HepG2 (cell line): ENCODE results near the gene SUOX. TPM values are rescaled to one million over a fixed set of nuclear protein-coding genes. Genes with fewer than 3 reads are reported as not detected.

Source experiments
- ARNT ChIP-seq: fragments of 450-650 bp; IDR thresholded peaks from 2 replicates; pipeline ENCODE4 v1.6.1; 2017
- ESRRA ChIP-seq: sonication (generic); formaldehyde crosslinking; IDR thresholded peaks from 2 replicates; pipeline ENCODE4 v1.5.1; 2020; ENCODE audit warnings: mild to moderate bottlenecking, low read depth, missing genetic modification reagents
- FOXJ3 ChIP-seq: sonication (generic); formaldehyde crosslinking; IDR thresholded peaks from 2 replicates; pipeline ENCODE4 v1.4.0; 2020; ENCODE audit warnings: missing genetic modification reagents, mild to moderate bottlenecking, borderline replicate concordance
- GPN1 ChIP-seq: sonication (generic); formaldehyde crosslinking; IDR thresholded peaks from 2 replicates; pipeline ENCODE4 v1.5.1; 2020; ENCODE audit warnings: missing genetic modification reagents, borderline replicate concordance
- ONECUT2 ChIP-seq: sonication (generic); formaldehyde crosslinking; IDR thresholded peaks from 2 replicates; pipeline ENCODE4 v1.4.0; 2020; ENCODE audit warnings: missing genetic modification reagents
- PAX8 ChIP-seq: sonication (generic); formaldehyde crosslinking; IDR thresholded peaks from 2 replicates; pipeline ENCODE4 v1.8.0; 2022; ENCODE audit warnings: mild to moderate bottlenecking, missing genetic modification reagents, borderline replicate concordance
- PCBP1 ChIP-seq: fragments of 200-400 bp; formaldehyde crosslinking; IDR thresholded peaks from 2 replicates; pipeline ENCODE4 v1.6.1; 2017; ENCODE audit warnings: mild to moderate bottlenecking, low read depth, low read length, borderline replicate concordance
- ZNF205 ChIP-seq: IDR thresholded peaks from 2 replicates; pipeline ENCODE4 v1.6.1; 2018; ENCODE audit warnings: missing biosample characterization, missing genetic modification reagents
- ZNF317 ChIP-seq: sonication (generic); formaldehyde crosslinking; IDR thresholded peaks from 2 replicates; pipeline ENCODE4 v1.5.0; 2020; ENCODE audit warnings: mild to moderate bottlenecking, missing genetic modification reagents
- ZNF367 ChIP-seq: sonication (generic); formaldehyde crosslinking; IDR thresholded peaks from 2 replicates; pipeline ENCODE4 v1.4.0; 2020; ENCODE audit warnings: missing genetic modification reagents, borderline replicate concordance
- ZNF619 ChIP-seq: sonication (generic); formaldehyde crosslinking; IDR thresholded peaks from 2 replicates; pipeline ENCODE4 v1.4.0; 2020; ENCODE audit warnings: mild to moderate bottlenecking, missing genetic modification reagents
- ZNF678 ChIP-seq: sonication (generic); formaldehyde crosslinking; IDR thresholded peaks from 2 replicates; pipeline ENCODE4 v1.4.0; 2020; ENCODE audit warnings: mild to moderate bottlenecking, missing genetic modification reagents
- ZNF75D ChIP-seq: sonication (generic); formaldehyde crosslinking; IDR thresholded peaks from 2 replicates; pipeline ENCODE4 v1.8.1; 2023; ENCODE audit warnings: missing genetic modification reagents, mild to moderate bottlenecking, borderline replicate concordance
- polyA plus RNA-seq, 8 experiments: library from polyadenylated mRNA; depleted of rRNA in 3 of 8; stranded (reverse) in 7 of 8; unstranded in 1 of 8; fragments of >200 nt; fragmentation: Illumina TruSeq in 4 of 8; extraction: Trizol in 4 of 8; gene quantifications; 2 replicates each; pipeline versions ENCODE4 v1.2.1 to v1.2.3, GENCODE V29; 2011 to 2016; ENCODE audit warnings: low read depth in 4 of 8, missing spikeins in 1 of 8, mixed read lengths in 1 of 8; ENCODE audit not compliant: insufficient read depth in 1 of 8
- total RNA-seq, 5 experiments: library from RNA; depleted of rRNA; stranded (reverse); fragments of >200 nt; fragmentation: Illumina TruSeq; extraction: Trizol; gene quantifications; 2 replicates each; pipeline ENCODE4 v1.2.3, GENCODE V29; 2016; ENCODE audit warnings: low read depth in 1 of 5
- TF ChIP-seq, protein P1 (sequence below): sonication (generic); formaldehyde crosslinking; IDR thresholded peaks from 2 replicates; pipeline ENCODE4 v1.5.1; 2020; ENCODE audit warnings: mild to moderate bottlenecking, missing genetic modification reagents, moderate library complexity
- TF ChIP-seq, protein P2 (sequence below): sonication (generic); formaldehyde crosslinking; IDR thresholded peaks from 2 replicates; pipeline ENCODE4 v1.9.0; 2022; ENCODE audit warnings: low read depth, missing genetic modification reagents
- TF ChIP-seq, protein P3 (sequence below): sonication (generic); formaldehyde crosslinking; IDR thresholded peaks from 2 replicates; pipeline ENCODE4 v1.9.0; 2021; ENCODE audit warnings: missing genetic modification reagents, borderline replicate concordance
- TF ChIP-seq, protein P4 (sequence below): sonication (generic); formaldehyde crosslinking; IDR thresholded peaks from 2 replicates; pipeline ENCODE4 v1.5.0; 2020; ENCODE audit warnings: mild to moderate bottlenecking, missing genetic modification reagents, borderline replicate concordance

The SUOX gene
- total and polyA plus RNA-seq, 2 of the 13 experiments (the other 11 are each of a cell fraction or from before 2014, with no cell fraction given): 23.9 to 25.9 TPM

DNA sequence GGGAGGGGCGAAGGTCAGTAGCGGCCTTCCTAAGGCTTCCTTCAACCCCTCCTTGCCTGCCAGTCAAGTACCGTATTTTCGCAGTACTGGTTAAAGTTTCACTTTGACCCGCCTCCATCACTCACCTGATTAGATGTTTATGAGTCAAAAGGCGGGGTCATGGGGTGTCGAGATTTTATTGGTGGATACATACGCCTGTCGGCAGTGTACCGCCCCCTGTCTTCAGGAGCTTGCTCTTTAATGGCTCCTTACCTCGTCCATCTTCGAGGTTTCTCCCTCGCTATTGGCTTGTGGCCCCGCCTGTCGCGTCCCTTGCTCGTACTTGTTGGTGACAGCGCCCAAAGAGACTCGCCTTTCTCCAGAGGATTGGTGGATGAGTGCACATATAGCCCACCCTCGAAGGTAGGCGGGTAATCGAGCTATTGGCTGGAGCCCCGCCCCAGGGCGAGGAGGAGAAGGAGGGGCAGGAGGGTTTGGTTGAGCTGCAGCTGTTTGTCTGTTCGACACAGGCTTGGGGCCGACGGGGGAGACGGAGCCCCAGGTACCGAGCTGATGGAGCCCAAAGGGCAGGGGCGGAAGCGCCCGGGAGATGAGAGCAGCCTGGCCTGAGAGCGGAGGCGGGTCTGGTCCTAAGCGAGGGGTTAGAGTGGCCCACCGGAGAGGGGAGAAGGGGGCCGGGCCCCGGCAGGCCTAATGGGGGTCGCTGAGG is 23.3 kb upstream of the SUOX start, which contains the start of gene RAB5B (continued):
- TF ChIP-seq, protein P1, sequence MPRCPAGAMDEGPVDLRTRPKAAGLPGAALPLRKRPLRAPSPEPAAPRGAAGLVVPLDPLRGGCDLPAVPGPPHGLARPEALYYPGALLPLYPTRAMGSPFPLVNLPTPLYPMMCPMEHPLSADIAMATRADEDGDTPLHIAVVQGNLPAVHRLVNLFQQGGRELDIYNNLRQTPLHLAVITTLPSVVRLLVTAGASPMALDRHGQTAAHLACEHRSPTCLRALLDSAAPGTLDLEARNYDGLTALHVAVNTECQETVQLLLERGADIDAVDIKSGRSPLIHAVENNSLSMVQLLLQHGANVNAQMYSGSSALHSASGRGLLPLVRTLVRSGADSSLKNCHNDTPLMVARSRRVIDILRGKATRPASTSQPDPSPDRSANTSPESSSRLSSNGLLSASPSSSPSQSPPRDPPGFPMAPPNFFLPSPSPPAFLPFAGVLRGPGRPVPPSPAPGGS (CRISPR knock-in tag): 0 out of 2 replicates have a peak, but pooled peaks have one; percentile 81
- TF ChIP-seq ZNF317 (CRISPR knock-in tag) (peak; percentile 62; the same call in 1 of the 2 replicates), PAX8 (CRISPR knock-in tag) (no peak), ONECUT2 (CRISPR knock-in tag) (peak; percentile 35; the same call in 1 of the 2 replicates), ZNF678 (CRISPR knock-in tag) (no peak; the same call in 1 of the 2 replicates), PCBP1 (peak; percentile 72; the same call in 1 of the 2 replicates), ZNF367 (CRISPR knock-in tag) (no peak), GPN1 (CRISPR knock-in tag) (no peak), ZNF75D (CRISPR knock-in tag) (no peak), ESRRA (CRISPR knock-in tag) (peak; percentile 57; the same call in 1 of the 2 replicates), FOXJ3 (CRISPR knock-in tag) (no peak), ARNT (no peak), ZNF619 (CRISPR knock-in tag) (peak; percentile 58; the same call in 1 of the 2 replicates), ZNF205 (CRISPR knock-in tag) (0 out of 2 replicates have a peak, but pooled peaks have one; percentile 33)
- TF ChIP-seq, protein P2, sequence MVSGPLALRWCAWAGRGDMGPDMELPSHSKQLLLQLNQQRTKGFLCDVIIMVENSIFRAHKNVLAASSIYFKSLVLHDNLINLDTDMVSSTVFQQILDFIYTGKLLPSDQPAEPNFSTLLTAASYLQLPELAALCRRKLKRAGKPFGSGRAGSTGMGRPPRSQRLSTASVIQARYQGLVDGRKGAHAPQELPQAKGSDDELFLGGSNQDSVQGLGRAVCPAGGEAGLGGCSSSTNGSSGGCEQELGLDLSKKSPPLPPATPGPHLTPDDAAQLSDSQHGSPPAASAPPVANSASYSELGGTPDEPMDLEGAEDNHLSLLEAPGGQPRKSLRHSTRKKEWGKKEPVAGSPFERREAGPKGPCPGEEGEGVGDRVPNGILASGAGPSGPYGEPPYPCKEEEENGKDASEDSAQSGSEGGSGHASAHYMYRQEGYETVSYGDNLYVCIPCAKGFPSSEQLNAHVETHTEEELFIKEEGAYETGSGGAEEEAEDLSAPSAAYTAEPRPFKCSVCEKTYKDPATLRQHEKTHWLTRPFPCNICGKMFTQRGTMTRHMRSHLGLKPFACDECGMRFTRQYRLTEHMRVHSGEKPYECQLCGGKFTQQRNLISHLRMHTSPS (CRISPR knock-in tag): no peak
- TF ChIP-seq, protein P3, sequence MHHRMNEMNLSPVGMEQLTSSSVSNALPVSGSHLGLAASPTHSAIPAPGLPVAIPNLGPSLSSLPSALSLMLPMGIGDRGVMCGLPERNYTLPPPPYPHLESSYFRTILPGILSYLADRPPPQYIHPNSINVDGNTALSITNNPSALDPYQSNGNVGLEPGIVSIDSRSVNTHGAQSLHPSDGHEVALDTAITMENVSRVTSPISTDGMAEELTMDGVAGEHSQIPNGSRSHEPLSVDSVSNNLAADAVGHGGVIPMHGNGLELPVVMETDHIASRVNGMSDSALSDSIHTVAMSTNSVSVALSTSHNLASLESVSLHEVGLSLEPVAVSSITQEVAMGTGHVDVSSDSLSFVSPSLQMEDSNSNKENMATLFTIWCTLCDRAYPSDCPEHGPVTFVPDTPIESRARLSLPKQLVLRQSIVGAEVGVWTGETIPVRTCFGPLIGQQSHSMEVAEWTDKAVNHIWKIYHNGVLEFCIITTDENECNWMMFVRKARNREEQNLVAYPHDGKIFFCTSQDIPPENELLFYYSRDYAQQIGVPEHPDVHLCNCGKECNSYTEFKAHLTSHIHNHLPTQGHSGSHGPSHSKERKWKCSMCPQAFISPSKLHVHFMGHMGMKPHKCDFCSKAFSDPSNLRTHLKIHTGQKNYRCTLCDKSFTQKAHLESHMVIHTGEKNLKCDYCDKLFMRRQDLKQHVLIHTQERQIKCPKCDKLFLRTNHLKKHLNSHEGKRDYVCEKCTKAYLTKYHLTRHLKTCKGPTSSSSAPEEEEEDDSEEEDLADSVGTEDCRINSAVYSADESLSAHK (CRISPR knock-in tag): 0 out of 2 replicates have a peak, but pooled peaks have one; percentile 20
- TF ChIP-seq, protein P4, sequence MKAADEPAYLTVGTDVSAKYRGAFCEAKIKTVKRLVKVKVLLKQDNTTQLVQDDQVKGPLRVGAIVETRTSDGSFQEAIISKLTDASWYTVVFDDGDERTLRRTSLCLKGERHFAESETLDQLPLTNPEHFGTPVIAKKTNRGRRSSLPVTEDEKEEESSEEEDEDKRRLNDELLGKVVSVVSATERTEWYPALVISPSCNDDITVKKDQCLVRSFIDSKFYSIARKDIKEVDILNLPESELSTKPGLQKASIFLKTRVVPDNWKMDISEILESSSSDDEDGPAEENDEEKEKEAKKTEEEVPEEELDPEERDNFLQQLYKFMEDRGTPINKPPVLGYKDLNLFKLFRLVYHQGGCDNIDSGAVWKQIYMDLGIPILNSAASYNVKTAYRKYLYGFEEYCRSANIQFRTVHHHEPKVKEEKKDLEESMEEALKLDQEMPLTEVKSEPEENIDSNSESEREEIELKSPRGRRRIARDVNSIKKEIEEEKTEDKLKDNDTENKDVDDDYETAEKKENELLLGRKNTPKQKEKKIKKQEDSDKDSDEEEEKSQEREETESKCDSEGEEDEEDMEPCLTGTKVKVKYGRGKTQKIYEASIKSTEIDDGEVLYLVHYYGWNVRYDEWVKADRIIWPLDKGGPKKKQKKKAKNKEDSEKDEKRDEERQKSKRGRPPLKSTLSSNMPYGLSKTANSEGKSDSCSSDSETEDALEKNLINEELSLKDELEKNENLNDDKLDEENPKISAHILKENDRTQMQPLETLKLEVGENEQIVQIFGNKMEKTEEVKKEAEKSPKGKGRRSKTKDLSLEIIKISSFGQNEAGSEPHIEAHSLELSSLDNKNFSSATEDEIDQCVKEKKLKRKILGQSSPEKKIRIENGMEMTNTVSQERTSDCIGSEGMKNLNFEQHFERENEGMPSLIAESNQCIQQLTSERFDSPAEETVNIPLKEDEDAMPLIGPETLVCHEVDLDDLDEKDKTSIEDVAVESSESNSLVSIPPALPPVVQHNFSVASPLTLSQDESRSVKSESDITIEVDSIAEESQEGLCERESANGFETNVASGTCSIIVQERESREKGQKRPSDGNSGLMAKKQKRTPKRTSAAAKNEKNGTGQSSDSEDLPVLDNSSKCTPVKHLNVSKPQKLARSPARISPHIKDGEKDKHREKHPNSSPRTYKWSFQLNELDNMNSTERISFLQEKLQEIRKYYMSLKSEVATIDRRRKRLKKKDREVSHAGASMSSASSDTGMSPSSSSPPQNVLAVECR: peak; percentile 93
